Measurements from ENCODE around the gene HMG20B. TPM values are rescaled to one million over a fixed set of nuclear protein-coding genes. Genes with fewer than 3 reads are reported as not detected.

HMG20B gene
- polyA plus RNA-seq, 1 donor from 2014 or later = 22.6 TPM

DNA sequence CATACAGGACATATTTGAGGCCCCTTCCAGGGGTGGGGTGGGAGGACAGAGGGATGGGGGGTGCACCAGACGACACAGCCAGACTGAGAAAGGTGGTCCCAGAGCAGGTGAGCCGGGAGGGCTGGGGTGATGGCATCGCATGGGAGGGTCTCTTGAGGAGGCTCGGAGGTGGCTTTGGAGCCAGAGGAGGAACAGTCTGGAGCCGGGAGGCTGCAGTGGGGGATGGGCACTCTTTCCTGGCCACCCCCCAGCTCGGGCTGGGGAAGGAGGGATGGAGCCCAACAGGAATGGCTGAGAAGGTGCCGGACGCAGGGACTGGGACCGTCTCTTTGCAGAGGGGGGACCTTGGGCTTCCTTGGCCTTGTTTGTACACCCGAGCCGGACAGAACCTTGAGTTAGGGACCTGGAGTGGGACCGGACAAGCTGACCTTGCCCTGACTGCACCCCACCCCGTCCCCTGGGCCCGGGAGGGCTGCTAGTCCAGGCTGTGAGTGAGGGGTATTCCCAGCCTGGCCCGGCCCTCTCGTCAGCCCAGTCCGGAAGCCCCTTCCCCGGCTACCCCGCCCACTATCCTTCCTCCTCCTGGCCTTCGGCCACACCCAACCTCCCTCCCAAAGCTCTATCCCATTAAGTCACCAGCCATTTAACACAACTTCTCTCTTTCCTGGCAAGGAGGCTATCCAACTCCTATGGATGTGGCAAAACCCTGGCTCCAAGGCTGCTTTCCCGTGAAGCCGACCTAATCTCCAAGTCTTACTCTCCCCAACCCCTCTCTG lies 34.7 kb downstream of the HMG20B start:
- Histone ChIP-seq H3K4me3 (ENCODE audit: low read length) (no peak overlapping the region), H3K9me2 (ENCODE audit: insufficient read depth, low read length) (no peaks in the 10 kb centered on the region), H3F3A (ENCODE audit: insufficient read depth, low read length, poor library complexity, severe bottlenecking) (no peaks in the 10 kb centered on the region), H3K27ac (ENCODE audit: low read length) (no peak overlapping the region), H3K9me3 (ENCODE audit: low read length) (no peaks in the 10 kb centered on the region), H3K36me3 (ENCODE audit: insufficient read depth, low read length) (no peaks in the 10 kb centered on the region), H3K4me2 (ENCODE audit: low read length) (no peak overlapping the region), H3K79me2 (replicated peaks; ENCODE audit: insufficient read depth, low read length) (no peaks in the 10 kb centered on the region), H3K9ac (ENCODE audit: low read length) (no peak overlapping the region), H4K20me1 (ENCODE audit: insufficient read depth) (no peaks in the 10 kb centered on the region), H2AFZ (ENCODE audit: low read depth, low read length) (no peak overlapping the region), H3K27me3 (ENCODE audit: insufficient read depth, low read depth, low read length) (peaks cover 32% of the 10 kb centered on the region)
- TF ChIP-seq SMC3 (conservative IDR thresholded peaks at IDR 0.05; ENCODE audit: poor library complexity) (no peak), POLR2AphosphoS5 (IDR thresholded peaks at IDR 0.05) (no peak), MXI1 (conservative IDR thresholded peaks at IDR 0.05; ENCODE audit: poor library complexity, severe bottlenecking) (no peak)
- TF ChIP-seq, protein P1, sequence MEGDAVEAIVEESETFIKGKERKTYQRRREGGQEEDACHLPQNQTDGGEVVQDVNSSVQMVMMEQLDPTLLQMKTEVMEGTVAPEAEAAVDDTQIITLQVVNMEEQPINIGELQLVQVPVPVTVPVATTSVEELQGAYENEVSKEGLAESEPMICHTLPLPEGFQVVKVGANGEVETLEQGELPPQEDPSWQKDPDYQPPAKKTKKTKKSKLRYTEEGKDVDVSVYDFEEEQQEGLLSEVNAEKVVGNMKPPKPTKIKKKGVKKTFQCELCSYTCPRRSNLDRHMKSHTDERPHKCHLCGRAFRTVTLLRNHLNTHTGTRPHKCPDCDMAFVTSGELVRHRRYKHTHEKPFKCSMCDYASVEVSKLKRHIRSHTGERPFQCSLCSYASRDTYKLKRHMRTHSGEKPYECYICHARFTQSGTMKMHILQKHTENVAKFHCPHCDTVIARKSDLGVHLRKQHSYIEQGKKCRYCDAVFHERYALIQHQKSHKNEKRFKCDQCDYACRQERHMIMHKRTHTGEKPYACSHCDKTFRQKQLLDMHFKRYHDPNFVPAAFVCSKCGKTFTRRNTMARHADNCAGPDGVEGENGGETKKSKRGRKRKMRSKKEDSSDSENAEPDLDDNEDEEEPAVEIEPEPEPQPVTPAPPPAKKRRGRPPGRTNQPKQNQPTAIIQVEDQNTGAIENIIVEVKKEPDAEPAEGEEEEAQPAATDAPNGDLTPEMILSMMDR (IDR thresholded peaks at IDR 0.05; ENCODE audit: poor library complexity, severe bottlenecking) = no peak
- TF ChIP-seq, protein P2, sequence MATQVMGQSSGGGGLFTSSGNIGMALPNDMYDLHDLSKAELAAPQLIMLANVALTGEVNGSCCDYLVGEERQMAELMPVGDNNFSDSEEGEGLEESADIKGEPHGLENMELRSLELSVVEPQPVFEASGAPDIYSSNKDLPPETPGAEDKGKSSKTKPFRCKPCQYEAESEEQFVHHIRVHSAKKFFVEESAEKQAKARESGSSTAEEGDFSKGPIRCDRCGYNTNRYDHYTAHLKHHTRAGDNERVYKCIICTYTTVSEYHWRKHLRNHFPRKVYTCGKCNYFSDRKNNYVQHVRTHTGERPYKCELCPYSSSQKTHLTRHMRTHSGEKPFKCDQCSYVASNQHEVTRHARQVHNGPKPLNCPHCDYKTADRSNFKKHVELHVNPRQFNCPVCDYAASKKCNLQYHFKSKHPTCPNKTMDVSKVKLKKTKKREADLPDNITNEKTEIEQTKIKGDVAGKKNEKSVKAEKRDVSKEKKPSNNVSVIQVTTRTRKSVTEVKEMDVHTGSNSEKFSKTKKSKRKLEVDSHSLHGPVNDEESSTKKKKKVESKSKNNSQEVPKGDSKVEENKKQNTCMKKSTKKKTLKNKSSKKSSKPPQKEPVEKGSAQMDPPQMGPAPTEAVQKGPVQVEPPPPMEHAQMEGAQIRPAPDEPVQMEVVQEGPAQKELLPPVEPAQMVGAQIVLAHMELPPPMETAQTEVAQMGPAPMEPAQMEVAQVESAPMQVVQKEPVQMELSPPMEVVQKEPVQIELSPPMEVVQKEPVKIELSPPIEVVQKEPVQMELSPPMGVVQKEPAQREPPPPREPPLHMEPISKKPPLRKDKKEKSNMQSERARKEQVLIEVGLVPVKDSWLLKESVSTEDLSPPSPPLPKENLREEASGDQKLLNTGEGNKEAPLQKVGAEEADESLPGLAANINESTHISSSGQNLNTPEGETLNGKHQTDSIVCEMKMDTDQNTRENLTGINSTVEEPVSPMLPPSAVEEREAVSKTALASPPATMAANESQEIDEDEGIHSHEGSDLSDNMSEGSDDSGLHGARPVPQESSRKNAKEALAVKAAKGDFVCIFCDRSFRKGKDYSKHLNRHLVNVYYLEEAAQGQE (IDR thresholded peaks at IDR 0.05; ENCODE audit: borderline replicate concordance) = no peak

DNA sequence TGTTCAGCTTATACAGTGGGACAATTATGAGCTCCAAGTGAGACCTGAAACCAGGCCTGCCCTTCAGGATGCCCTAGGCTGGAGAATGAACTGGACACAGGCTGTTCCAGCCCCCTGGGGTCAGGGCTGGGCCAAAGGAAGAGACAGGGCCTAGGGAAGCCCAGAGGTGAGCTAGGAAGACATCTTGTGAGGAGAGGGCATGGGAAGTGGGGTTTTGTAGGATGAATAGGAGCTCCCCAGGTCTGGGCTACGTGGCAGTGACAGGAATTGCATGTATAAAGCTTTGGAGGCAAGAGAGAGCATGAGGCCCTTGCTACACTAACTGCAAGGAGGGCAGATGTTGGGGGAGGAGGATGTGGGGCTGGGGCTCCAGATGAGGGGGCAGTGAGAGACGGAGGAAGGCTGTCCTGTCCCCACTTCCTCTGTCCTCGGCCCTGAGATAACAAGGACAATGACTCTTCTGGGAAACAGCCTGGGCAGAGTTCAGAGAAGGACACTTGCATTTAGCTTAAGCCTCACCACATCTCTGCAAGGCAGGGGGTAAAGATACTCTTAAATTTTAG lies 35.4 kb downstream of the HMG20B start:
- no peaks in the 10 kb centered on the region for H3F3A ChIP-seq (ENCODE audit: insufficient read depth, low read length, poor library complexity, severe bottlenecking)
- no peaks in the 10 kb centered on the region for H4K20me1 ChIP-seq (ENCODE audit: insufficient read depth)
- H3K27ac ChIP-seq (ENCODE audit: low read length) = no peak overlapping the region
- H2AFZ ChIP-seq (ENCODE audit: low read depth, low read length) = no peak overlapping the region
- H3K9ac ChIP-seq (ENCODE audit: low read length) = no peak overlapping the region
- no peaks in the 10 kb centered on the region for H3K9me3 ChIP-seq (ENCODE audit: low read length)
- H3K9me2 ChIP-seq (ENCODE audit: insufficient read depth, low read length) = no peaks in the 10 kb centered on the region
- no peak overlapping the region for H3K4me3 ChIP-seq (ENCODE audit: low read length)
- no peaks in the 10 kb centered on the region for H3K79me2 ChIP-seq (replicated peaks; ENCODE audit: insufficient read depth, low read length)
- no peak overlapping the region for H3K4me2 ChIP-seq (ENCODE audit: low read length)
- H3K27me3 ChIP-seq (ENCODE audit: insufficient read depth, low read depth, low read length) = peaks cover 32% of the 10 kb centered on the region
- TF ChIP-seq, protein P1 (IDR thresholded peaks at IDR 0.05; ENCODE audit: poor library complexity, severe bottlenecking) = no peak
- TF ChIP-seq TAF1 (IDR thresholded peaks at IDR 0.05; ENCODE audit: low read depth) (no peak), RAD21 (conservative IDR thresholded peaks at IDR 0.05) (no peak), EZH2 (IDR thresholded peaks at IDR 0.05; ENCODE audit: borderline replicate concordance, insufficient read depth, low read length, poor library complexity, severe bottlenecking) (no peak), EP300 (conservative IDR thresholded peaks at IDR 0.05; ENCODE audit: poor library complexity, severe bottlenecking) (no peak), MXI1 (conservative IDR thresholded peaks at IDR 0.05; ENCODE audit: poor library complexity, severe bottlenecking) (no peak), SMC3 (conservative IDR thresholded peaks at IDR 0.05; ENCODE audit: poor library complexity) (no peak), POLR2AphosphoS5 (IDR thresholded peaks at IDR 0.05) (no peak)
- TF ChIP-seq, protein P2 (IDR thresholded peaks at IDR 0.05; ENCODE audit: borderline replicate concordance) = no peak
- H3K36me3 ChIP-seq (ENCODE audit: insufficient read depth, low read length) = no peaks in the 10 kb centered on the region
